Astrocyte of the spinal cord (primary cell): ENCODE measurements around the gene CYP2S1.
"Not testable (repeated sequence)": the region's sequence is repeated elsewhere in the genome, so short reads cannot be mapped to it uniquely, and the experiment has no call there.

ENCODE experiments used
- DNase-seq: peaks from one replicate; pipeline ENCODE4 v3.0.0; 2011; ENCODE audit warnings: low read depth, low spot score
- H3K4me3 ChIP-seq: 2 replicates; pipeline ENCODE4 v1.5.1; 2011; ENCODE audit warnings: low read depth, mild to moderate bottlenecking, low read length, moderate library complexity
- in situ Hi-C: cut with HindIII; loops from 2 replicates; pipeline ENCODE4 v1.10.0; 2017; ENCODE audit warnings: low sequenced_read_pairs
- TF ChIP-seq, protein P1 (sequence below): IDR thresholded peaks from 2 replicates; pipeline ENCODE4 v1.5.1; 2012; ENCODE audit warnings: low read depth, mild to moderate bottlenecking, low read length, inconsistent platforms

CYP2S1 gene, protein sequence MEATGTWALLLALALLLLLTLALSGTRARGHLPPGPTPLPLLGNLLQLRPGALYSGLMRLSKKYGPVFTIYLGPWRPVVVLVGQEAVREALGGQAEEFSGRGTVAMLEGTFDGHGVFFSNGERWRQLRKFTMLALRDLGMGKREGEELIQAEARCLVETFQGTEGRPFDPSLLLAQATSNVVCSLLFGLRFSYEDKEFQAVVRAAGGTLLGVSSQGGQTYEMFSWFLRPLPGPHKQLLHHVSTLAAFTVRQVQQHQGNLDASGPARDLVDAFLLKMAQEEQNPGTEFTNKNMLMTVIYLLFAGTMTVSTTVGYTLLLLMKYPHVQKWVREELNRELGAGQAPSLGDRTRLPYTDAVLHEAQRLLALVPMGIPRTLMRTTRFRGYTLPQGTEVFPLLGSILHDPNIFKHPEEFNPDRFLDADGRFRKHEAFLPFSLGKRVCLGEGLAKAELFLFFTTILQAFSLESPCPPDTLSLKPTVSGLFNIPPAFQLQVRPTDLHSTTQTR

DNA sequence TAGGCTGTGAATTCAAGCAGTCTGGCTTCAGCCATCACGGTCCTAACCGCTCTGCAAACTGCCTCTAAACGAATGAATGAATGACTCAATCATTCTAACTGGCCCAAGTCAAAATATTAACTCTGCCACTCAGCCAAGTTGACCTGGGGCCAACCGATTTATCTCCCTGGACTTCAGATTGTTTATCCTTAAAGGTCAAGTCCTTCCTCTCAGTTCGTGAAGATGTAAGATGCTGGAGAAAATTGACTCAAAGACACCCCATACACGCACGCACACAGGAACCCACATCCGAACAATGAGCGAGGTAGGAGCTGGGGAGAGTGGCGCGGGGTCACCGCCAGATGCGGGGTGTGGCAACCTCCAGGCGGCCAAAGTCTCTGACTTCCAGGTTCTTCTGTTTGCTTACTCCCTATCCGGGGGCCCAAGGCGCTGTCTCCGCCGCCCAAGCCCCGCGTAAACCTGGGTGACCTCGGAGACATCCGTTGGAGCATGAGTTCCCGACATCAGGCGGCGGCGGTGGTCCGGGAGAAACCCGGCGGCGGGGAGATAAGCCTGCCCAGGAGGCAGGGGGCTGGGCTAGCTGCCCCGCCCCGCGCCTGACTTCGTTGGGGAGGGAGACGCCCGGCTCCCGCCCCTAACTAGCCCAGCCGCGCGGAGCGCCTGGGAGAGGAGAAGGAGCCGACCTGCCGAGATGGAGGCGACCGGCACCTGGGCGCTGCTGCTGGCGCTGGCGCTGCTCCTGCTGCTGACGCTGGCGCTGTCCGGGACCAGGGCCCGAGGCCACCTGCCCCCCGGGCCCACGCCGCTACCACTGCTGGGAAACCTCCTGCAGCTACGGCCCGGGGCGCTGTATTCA, at the start of gene CYP2S1:
Gene CYP2S1 (plus strand): TSS at position 646 of the 856 bp plus-strand sequence. CDS start 46 bp downstream, at position 692.
- in situ Hi-C loops, result no loop called here
- H3K4me3 ChIP-seq, result peak within 1 kb of the TSS; percentile 12
- DNase-seq, result no peak
- TF ChIP-seq, protein P1, sequence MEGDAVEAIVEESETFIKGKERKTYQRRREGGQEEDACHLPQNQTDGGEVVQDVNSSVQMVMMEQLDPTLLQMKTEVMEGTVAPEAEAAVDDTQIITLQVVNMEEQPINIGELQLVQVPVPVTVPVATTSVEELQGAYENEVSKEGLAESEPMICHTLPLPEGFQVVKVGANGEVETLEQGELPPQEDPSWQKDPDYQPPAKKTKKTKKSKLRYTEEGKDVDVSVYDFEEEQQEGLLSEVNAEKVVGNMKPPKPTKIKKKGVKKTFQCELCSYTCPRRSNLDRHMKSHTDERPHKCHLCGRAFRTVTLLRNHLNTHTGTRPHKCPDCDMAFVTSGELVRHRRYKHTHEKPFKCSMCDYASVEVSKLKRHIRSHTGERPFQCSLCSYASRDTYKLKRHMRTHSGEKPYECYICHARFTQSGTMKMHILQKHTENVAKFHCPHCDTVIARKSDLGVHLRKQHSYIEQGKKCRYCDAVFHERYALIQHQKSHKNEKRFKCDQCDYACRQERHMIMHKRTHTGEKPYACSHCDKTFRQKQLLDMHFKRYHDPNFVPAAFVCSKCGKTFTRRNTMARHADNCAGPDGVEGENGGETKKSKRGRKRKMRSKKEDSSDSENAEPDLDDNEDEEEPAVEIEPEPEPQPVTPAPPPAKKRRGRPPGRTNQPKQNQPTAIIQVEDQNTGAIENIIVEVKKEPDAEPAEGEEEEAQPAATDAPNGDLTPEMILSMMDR, result no peak

DNA sequence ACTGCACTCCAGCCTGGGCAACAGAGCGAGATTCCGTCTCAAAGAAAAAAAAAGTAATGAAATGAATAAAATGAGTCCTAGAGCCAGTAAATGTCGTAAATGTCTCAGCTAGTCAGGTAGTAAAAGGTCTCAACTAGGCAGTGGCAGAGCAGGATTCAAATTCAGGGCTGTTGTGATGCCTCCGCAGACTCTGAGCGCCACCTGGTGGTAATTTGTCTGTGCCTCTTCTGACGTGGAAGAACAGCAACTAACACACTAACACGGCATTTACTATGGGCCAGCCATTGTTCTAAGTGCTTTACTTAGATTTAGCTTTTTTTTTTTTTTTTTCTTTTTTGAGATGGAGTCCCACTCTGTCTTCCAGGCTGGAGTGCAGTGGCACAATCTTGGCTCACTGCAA, 48.6 kb upstream of the CYP2S1 start:
- peak; percentile 69 for DNase-seq
- TF ChIP-seq, protein P1, result peak; percentile 81
- no peak overlapping the region for H3K4me3 ChIP-seq
- in situ Hi-C loops, result no loop called here

DNA sequence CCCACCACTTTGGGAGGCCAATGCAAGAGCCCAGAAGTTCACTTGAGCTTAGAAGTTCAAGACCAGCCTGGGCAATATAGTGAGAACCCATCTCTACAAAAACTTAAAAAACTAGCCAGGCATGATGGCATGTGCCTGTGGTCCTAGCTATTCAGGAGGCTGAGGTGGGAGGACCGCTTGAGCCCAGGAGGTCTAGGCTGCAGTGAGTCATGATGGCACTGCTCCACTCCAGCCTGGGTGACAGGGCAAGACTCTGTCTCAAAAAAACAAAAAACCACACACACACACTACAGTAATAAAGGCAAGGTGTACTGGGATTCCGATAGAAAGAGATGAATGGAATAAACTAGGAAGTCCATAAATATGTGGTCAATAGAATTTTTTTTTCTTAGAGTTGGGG, 43.2 kb upstream of the CYP2S1 start:
- TF ChIP-seq, protein P1, result no peak
- no peak for DNase-seq
- H3K4me3 ChIP-seq, result no peak overlapping the region
- in situ Hi-C loops, result no loop called here

DNA sequence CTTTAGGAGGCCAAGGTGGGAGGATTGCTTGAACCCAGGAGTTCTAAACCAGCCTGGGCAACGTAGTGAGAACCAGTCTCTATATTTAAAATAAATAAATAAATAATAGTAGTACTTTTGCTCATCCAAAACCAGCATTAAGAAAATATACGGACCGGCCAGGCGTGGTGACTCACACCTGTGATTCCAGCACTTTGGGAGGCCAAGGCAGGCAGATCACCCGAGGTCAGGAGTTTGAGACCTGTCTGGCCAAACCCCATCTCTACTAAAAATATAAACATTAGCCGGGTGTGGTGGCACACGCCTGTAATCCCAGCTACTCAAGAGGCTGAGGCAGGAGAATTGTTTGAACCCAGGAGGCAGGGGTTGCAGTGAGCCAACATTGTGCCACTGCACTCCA, 42.0 kb upstream of the CYP2S1 start:
- H3K4me3 ChIP-seq, DNase-seq, in situ Hi-C loops: not testable (repeated sequence)

DNA sequence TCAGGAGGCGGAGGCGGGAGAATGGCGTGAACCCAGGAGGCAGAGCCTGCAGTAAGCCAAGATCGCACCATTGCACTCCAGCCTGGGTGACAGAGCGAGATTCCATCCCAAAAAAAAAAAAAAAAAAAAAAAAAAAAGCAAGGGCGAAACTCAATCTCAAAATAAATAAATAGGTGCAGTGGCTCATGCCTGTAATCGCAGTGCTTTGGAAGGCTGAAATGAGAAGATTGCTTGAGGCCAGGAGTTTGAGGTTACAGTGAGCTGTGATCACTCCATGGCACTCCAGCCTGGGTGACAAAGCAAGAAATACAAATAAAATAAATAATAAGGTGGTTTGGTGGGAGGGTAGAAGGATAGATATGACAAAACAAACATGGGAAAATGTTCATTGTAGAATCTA, 39.0 kb upstream of the CYP2S1 start:
- H3K4me3 ChIP-seq, result no peak overlapping the region
- TF ChIP-seq, protein P1, result no peak
- no peak for DNase-seq
- in situ Hi-C loops, result no loop called here

DNA sequence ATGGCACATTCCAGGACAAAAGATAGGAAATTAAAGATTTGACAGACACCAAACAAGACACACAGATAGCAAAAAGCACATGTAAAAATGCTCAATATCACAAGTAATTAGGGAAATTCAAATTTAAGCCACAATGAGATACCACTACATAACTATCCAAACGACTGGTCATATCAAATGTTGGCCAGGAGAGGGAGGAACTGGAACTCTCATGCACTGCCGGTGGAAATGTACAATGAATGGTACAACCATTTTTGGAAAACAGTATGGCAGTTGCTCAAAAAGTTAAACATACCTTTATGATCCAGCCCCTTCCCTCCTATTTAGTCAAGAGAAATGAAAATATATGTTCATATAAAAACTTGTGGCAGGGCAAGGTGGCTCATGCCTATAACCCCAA, 36.8 kb upstream of the CYP2S1 start:
- H3K4me3 ChIP-seq, result no peak overlapping the region
- in situ Hi-C loops, result no loop called here
- TF ChIP-seq, protein P1, result peak; percentile 3
- no peak for DNase-seq
